Tongue (tissue), 2 donors: ENCODE results near the gene CFAP74. TPM values are rescaled to one million over a fixed set of nuclear protein-coding genes. Genes with fewer than 3 reads are reported as not detected.
"Not testable (repeated sequence)": the region's sequence is repeated elsewhere in the genome, so short reads cannot be mapped to it uniquely, and the experiment has no call there.

ENCODE experiments used
- DNase-seq: peaks from one replicate; pipeline ENCODE4 v3.0.0-alpha.2; 2015
- total RNA-seq: library from RNA; depleted of rRNA; stranded (reverse); fragments of >200 nt; gene quantifications from one replicate; pipeline ENCODE4 v1.2.3, GENCODE V29; 2014

The CFAP74 gene
- total RNA-seq, 1 donor from 2014 or later: 0.62 TPM

DNA sequence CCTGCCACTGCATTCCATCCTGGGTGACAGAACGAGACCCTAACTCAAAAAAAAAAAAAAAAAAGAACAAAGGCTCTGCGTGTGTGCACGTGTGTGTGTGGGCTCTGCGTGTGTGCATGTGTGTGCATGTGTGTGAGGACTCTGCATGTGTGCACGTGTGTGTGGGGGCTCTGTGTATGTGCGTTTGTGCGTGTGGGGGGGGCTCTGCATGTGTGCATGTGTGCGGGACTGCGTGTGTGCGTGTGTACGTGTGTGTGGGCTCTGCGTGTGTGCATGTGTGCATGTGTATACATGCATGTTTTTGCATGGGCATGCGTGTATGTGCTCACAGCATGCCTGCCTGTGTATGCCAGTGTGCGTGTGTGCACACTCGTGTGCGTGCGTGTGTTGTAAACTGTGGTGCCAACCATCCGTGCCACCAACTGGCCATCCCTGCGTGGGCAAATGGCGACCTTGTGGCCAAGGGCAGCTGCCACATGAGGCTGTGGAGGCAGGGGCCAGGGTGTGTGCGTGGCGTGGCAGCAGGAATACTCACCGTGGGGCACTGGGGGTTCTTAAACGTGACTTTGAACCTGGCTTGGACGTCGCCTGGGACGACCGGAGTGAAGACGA, 57.7 kb downstream of the CFAP74 start:
- no peak for DNase-seq

DNA sequence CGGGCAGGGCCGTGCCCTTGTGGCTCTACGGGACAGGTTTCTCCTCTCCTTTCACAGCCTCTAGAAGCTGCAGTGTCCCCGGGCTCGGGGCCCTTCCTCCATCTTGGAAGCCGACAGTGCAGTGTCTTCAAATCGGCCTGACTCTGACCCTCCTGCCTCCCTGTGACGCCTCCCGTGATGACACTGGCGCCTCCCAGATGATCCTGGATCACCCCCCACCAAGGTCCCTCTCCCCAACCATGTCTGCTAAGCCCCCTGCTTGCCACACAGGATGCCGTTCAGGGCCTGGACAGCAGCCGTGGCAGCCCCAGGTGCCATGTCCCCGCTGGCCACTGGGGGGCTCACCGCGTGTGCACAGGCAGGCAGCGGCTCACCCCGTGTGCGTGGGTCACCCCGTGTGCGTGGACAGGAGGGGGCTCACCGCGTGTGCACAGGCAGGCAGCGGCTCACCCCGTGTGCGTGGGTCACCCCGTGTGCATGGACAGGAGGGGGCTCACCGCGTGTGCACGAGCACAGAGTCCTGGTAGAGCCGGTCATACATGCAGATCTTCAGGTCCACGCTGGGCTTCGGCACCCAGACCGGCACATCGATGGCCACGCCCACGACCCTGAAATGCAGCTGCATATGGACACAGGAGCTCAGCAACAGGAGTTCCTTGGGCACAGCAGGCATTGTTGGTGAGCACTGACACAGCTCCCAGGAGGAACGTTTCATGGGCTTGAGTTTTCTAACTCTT, 59.6 kb downstream of the CFAP74 start:
- peak; percentile 53 for DNase-seq

DNA sequence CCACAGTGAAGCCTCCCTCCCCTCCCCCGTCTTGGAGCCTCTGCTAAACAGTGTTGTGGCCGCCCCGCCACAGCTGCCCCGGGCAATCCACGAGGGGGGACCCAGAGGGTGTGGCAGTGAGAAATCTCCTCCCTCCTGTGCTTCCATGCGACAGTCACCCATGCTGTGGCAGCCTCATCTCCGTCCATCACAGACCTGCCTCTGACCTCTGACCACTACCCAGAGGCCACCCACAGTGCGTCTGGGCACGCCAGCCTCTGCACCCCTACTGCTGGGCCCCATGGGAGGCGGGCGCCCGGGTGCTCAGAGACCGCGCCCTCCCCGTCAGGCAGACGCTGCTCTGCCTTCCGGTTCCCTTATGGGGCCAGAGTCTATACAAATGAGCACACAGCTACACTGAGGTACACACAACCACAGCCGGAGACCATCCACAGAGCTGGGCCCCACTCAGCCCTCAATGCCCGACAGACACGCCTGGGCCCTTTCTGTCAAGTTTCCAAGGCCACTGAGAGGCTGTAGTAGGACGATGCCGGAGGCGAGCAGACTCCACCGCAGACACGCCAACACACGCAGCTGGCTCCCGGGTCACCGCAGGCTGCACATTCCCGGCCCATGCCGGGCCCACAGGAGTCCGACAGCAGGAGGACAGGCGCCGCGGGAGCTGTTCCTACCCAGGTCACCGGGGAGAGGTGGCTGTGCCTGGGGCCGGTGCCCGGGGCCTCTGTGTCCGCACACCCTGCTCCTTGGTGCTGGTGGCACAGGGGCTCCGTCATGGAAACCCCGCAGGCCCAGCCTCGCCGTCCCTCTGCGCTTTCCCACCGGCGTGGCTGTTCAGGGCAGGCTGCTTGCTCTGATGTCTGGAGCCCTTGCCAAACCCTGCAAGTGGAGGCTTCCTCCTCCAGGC, 60.6 kb downstream of the CFAP74 start:
- DNase-seq: no peak

DNA sequence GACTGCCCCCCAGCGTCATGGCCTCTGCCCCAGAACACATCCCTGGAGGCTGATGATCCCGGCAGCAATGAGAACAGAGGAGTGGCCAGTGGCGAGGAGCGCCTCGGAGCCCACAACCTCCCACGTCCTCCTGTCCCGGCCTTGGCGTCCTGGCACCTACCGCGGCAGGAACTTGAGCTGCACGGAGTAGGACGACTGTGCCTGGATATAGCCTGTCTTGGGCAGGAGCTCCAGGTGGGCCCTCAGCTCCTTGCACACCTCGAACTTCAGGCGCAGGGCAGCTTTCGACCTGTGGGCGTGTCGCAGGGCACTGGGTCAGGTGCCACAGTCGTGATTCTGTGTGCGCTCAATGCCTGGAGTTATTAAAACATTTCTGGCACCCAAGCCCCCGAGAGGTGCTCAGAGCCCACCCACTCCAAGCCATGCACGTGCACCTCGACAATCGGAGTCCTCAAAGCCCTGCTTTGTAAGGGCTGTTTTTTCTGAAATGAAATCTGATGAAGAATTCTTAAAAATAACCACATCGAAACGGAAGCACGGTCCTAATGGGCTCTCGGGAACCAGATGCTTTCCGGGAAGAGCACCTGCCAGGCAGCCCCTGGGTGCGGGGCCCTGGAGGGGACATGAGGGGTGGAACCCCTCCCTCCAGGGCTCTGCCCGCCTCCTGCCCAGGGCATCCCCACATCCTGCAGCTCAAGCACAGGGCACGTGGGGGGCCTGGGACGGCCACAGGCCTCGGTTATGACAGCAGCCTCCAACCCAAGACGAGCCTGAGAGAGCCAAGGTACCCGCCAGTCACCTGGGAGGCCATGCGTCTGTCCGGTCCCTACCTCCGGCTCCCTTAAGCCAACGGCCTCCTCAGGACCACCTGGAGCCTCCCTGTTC, 61.5 kb downstream of the CFAP74 start:
- DNase-seq: no peak

DNA sequence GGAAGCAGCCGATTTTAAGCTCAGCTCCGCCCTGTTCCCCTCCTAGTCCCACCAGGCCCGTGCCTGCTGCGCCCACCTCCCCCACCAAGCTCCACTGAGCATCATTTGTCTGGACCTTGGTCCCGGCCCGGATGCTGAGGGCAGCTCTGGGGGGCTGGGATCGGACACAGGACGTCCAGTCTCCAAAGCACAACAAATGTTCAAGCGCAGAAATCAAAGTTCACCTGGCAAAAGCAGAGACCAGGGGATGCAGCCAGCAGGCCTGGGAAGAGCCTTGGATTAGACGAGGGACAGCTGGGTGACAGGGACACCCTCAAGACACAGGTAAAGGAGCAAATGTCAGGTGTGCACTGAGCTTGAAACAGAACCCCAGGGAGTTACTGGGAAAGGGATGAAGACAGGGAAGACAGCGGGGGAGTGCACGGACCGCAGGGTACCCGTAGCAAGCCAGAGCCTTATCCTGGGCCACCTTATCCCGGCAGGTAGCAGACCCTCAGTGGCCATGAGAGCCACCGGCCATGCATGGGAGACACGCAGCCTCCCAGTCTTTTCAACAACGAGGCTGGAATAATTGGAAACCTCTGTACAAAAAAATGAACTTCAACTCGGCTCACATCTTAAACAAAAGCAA, 62.3 kb downstream of the CFAP74 start:
- no peak for DNase-seq

DNA sequence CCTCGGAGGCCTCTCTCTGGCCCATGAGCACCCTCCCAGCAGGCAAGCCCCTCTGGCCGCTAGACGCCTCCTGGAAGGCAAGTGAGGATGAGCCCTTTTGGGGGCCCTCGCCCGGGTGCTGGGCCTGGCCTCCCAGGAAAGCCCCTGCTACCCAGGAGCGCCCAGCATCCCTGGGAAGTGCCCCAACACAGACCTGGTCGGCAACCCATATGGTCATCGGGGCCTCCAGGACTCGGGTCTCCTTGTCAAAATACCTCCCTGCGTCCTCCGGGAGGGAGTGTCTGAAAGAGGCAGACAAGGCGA, 63.5 kb downstream of the CFAP74 start:
- no peak for DNase-seq

DNA sequence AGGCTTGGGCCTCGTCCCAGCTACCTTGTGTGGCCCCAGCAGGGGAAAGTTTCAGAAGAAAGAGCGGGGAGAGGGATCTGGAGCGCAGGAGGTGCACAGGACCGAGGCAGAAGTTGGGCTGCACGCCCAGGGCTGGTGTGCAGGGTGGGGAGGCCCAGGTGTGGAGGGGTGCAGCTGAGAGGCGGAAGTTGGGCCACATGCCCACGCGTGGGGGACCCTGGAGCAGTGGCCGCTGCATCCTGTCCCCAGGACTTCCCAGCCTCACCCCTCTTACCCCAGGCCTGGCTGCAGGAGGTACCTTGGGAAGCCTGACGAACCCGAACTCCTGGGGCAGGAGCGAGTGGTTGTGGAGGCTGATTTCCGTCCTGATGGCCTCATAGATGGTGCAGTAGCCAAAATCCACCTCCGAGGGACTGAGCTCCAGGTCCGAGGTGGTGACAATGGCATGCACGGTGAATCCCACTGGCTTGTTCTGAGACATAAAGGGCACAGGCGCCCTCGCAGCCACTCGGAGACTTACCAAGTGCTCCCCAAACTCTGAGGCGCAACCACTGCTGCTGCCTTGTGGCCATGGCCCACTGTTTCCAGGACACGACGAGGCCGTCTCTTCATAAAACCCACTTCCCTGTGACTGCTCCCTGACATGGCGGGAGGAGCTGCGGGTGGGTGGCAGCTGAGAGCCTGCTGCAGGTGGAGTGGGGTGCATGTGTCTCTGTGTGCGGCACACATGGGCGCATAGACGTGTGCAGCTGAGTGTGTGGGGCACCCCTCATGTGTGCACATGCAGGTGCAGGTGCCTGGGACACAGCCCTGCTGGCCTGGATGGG, 64.1 kb downstream of the CFAP74 start:
- DNase-seq: no peak

DNA sequence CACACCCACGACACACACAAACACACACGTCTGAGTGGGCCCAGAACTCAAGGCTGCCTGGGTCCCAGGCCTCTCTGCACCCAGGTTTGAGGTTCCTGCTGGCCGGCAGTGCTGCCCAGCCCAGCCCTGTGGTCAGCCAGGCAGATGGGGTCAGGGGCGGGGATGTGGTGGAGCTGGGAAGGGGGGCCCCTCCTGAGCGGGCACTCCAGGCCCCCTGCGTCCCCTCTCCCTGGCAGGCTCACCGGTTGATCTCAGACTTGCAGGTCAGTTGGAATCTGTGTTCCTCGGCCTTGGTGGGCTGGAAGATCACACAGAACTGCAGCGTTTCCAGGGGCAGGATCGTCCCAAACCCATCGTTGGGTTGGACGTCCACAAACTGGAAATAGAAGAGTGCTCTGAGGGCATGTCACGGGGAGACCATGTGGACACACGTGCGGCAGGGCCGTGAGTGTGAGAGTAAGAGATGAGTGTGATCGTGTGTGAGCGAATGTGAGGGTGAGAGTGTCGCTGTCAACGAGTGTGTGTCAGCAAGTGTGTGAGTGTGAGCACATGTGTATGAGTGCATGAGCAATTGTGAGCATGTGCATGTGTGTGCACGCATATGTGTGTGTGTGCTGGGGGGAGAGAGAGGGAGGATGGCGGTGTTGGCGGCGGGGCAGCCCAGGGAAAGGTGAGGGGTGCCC, 64.8 kb downstream of the CFAP74 start:
- DNase-seq: no peak

DNA sequence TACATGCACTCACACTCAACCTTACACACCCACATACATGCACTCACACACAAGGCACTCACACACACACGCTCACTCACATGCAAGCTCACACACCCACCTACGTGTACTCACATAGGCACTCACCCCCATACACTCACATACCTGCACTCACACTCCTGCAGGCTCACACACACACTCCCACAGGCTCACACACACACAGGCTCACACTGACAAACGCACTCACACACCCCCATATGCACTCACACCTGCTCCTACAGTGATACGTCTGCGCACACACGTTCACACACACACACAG, 65.4 kb downstream of the CFAP74 start:
- no peak for DNase-seq

DNA sequence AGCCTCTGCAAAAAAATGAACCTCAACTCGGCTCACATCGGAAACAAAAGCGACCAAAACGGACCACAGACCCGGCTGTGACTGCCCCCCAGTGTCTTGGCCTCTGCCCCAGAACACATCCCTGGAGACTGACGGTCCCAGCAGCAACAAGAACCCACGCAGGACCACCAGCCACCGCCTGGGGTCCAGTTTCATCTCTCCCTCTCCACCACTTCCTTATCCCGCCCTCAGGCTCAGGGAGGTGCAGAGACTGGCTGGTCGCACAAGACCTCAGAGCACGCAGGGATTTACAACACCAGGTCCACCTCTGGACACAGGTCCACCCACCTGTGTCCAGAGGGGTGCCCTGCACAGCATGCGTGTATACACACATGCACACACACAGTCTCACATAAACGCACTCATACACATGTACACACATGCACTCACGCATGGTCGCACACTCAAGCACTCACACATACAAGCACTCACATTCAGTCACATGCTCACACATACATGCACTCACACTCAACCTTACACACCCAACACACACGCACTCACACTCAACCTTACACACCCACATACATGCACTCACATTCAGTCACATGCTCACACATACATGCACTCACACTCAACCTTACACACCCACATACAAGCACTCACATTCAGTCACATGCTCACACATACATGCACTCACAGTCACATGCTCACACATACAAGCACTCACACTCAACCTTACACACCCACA, 65.9 kb downstream of the CFAP74 start:
- no peak for DNase-seq

DNA sequence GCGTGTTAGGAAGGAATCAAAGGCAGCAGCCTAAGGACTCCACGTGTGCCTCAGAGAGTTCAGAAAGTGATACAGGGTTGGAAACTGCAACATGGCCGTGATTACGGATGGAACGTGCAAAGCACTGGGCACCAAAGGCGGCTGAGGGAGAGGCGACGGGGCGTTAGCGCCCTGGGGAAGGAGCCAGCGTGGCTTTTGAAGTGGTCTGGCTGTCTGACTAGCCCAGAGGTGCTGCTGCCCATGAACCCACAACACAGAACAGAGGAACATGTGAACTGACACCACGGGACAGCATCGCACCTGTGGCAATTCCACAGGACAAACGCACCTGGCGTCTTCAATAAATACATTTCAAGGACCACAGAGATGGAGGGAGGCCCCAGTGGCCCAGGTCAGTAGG, 66.5 kb downstream of the CFAP74 start:
- DNase-seq: no peak

DNA sequence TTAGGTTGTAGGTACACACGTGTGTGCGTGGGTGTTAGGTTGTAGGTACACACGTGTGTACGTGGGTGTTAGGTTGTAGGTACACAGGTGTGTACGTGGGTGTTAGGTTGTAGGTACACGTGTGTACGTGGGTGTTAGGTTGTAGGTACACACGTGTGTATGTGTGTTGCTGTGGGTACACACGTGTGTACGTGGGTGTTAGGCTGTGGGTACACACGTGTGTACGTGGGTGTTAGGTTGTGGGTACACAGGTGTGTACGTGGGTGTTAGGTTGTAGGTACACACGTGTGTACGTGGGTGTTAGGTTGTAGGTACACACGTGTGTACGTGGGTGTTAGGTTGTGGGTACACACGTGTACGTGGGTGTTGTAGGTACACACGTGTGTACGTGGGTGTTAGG, 68.7 kb downstream of the CFAP74 start:
- not testable (repeated sequence) for DNase-seq

DNA sequence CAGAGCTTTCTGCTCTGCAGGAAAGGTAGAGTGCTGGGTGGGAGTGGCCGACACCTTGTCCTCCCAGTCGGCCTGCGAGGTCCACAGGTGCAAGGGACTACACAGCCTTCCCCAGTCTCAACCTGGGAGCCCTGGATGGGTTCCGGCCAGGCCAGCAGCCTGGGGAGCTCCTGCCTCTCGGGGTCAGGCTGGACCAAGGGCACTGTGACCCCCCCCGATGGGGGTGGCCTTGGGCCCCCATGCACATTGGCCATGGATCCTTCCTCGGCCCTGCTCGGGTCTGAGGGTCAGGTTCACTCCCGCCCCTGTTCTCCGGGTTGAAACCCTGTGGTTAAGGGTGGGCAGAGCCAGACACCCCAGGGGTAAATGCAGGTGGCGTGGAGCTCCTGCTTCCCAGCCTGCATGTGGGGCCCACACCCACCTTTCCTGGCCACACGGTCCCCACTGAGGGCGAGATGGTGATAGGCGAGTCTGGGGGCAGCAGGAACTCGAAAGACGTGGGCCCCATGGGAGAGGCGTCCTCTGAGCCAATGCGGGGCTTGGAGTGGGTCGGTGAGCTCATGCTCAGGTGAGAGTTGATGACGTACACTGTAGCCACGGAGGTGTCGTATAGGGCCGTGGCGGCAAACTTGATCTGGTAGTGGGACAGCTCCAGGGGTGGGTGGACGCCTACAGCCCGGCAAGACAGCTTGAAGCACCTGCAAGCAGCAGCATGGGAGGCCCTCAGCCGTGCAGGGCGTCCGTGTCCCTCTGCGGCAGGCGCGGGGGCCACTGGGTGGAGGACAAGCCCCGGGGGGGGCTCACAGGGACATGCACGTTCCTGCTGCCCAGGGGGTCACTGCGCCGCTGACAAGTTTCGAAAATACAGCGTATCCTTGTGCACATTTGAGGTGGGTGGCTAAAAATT, 73.7 kb downstream of the CFAP74 start:
- DNase-seq: no peak

DNA sequence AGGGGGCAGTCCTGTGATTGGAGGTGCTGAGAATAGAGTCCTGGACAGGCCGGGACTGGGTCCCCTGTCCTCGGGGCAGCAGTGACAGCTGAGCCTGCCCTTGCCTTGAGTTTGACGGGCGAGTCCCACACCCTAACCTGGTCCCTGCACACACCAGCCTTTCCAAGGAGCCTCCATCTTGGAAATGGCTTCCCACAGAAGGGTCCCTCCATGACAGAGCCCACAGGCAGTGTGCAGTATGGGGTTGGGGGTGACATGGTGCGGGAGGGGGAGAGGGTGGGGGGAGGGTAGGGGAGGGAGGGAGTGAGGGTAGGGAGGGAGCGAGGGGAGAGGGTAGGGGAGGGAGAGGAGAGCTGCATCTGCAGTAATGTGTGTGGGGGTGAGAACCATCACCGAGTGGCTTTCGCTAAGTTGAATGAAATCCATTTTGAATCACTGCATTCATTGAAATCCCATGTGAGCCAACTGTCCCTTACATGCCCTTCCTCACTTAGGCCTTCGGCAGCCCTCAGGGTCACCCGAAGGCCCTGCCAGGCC, 74.4 kb downstream of the CFAP74 start:
- no peak for DNase-seq

DNA sequence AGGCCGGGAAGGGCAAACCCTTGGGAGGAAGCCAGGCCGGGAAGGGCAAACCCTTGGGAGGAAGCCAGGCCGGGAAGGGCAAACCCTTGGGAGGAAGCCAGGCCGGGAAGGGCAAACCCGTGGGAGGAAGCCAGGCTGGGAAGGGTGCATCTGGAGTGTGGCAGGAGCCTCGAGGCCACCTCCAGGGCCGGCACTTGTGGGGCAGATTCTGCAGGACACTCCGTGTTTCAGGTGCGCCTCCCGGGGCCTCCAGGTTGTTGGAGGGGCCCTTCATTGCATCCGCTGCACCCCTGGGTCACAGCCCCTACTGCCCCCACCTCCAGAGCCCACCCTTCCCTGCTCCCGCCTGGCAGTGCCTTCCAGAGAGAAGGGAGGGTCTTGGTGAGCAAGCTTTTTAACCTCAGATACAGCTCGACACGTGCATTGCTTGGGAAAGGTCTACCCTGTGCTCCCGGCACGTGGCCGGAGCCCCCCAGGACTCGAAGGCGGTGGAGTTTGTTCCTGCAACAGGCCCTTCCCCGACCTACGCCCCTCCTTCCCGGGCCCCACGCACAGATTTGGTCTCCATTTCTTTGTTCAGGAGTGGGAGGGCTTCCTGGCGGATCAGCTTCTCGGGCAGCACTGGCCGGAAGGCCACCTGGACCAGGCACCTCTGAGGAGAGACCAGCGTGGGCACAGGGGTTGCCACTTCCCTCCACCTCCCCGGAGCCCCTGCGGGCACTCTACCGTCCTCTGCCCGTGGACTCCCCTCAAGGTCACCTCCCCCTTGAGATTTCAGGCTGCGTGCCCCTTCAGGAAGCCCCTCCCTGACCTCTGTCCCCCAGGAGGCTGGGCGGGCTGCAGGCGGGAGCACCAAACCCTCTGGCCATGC, 75.1 kb downstream of the CFAP74 start:
- DNase-seq: no peak

DNA sequence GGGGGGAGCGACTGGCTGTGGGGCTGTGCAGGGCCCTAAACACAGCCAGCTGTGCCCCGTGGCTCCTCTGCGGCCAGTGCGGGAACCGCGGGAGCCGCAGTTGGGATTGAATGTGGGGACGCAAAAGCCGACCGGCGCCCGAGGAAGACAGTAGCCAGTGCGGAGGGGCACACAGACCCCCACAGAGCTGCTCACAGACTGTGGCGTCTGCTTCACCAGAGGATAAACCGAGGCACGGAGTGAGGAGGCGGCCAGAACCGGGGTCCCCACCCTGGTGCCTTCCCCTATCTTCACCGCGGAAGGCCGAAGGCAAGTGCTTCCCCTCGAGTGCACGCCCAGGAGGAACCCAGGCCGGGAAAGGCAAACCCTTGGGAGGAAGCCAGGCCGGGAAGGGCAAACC, 75.8 kb downstream of the CFAP74 start:
- no peak for DNase-seq

DNA sequence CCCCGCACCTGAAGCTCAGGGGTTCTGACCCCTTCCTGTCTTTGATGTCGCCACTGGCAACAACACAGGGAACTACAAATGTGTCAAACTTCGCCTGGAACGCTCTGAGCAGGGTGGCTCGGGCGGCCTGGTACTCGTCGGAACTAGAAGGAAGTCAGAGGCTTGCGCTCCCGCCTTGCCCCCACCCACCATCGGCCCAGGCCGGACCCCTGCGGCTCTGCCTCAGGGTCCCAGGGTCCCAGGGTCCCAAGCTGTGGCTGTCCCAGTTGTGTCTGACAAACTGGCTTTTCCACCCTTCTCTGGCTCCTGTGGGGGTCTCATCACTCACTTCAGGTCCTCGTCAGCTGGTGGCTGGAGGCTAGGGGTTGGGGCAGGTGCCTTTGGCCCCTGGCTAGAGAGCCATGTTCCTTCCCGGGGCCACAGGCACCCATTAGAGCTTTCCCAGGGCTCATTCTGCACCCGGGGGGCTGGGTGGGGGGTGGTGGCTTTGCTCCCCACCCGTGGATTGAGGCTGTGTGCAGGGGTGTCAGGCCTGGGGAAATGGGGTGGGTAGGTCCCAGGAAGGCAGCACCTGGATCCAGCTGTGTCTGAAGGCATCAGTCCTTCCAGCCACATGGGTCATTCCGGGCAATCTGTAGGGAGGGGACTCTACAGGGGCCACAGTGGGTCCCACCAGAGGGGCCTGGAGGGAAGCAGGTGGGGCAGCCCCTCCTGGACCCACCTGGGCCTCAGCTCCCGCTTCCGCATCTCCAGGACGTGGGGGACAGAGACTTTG, 76.5 kb downstream of the CFAP74 start:
- no peak for DNase-seq
